Measurements from ENCODE around the gene SLC5A10.
"Not testable (repeated sequence)": the region's sequence is repeated elsewhere in the genome, so short reads cannot be mapped to it uniquely, and the experiment has no call there.

SLC5A10 gene

GRCh38 chr17:19017804-19018599, 66.0 kb downstream of the SLC5A10 start:
- Histone ChIP-seq H3K36me3 (ENCODE audit: control insufficient read depth in 4 of 4, insufficient read depth in 4 of 4, low read length in 3 of 4) (peaks cover 0 to 17% (median 4%) of the 10 kb centered on the region in 4 experiments), H3K27ac (ENCODE audit: insufficient read depth in 1 of 2, low read depth in 1 of 2, low read length in 2 of 2, poor library complexity in 1 of 2, severe bottlenecking in 2 of 2) (no peak overlapping the region), H3K4me1 (ENCODE audit: control extremely low read depth in 1 of 4, control insufficient read depth in 4 of 4, insufficient read depth in 4 of 4, low read length in 3 of 4) (no peaks in the 10 kb centered on the region), H3K4me3 (ENCODE audit: control insufficient read depth in 1 of 7, extremely low read depth in 1 of 7, insufficient read depth in 4 of 7, low read depth in 2 of 7, low read length in 6 of 7) (no peak overlapping the region), H3K27me3 (replicated peaks in 2 of 5; ENCODE audit: control insufficient read depth in 4 of 5, insufficient read depth in 5 of 5, low read length in 4 of 5) (no peaks in the 10 kb centered on the region), H3K9me3 (ENCODE audit: control extremely low read depth in 1 of 5, control insufficient read depth in 4 of 5, insufficient read depth in 2 of 5, low read depth in 1 of 5, low read length in 4 of 5) (no peaks in the 10 kb centered on the region)
- WGBS (ENCODE audit: insufficient coverage), result 98% methylated on average over 6 of the region's 16 CpGs
- DNase-seq, result no peak
- ChIA-PET CTCF (interaction anchor here (1.0 to 1.1 kb wide), 2 partner anchors 57 kb away, joined by 3 to 4 read pairs; no protein-coding TSS in a partner anchor), POLR2A (interaction anchor here (1.4 kb wide), 1 partner anchor 14 kb away, joined by 4 read pairs; the partner anchor contains the start of gene FAM83G)

GRCh38 chr17:19018600-19018950, 66.6 kb downstream of the SLC5A10 start:
- Histone ChIP-seq H3K27me3 (replicated peaks in 2 of 5; ENCODE audit: control insufficient read depth in 4 of 5, insufficient read depth in 5 of 5, low read length in 4 of 5) (no peaks in the 10 kb centered on the region), H3K36me3 (ENCODE audit: control insufficient read depth in 4 of 4, insufficient read depth in 4 of 4, low read length in 3 of 4) (peaks cover 0 to 20% (median 4%) of the 10 kb centered on the region in 4 experiments), H3K4me1 (ENCODE audit: control extremely low read depth in 1 of 4, control insufficient read depth in 4 of 4, insufficient read depth in 4 of 4, low read length in 3 of 4) (no peaks in the 10 kb centered on the region), H3K9me3 (ENCODE audit: control extremely low read depth in 1 of 5, control insufficient read depth in 4 of 5, insufficient read depth in 2 of 5, low read depth in 1 of 5, low read length in 4 of 5) (no peaks in the 10 kb centered on the region), H3K4me3 (ENCODE audit: control insufficient read depth in 1 of 7, extremely low read depth in 1 of 7, insufficient read depth in 4 of 7, low read depth in 2 of 7, low read length in 6 of 7) (no peak overlapping the region), H3K27ac (ENCODE audit: insufficient read depth in 1 of 2, low read depth in 1 of 2, low read length in 2 of 2, poor library complexity in 1 of 2, severe bottlenecking in 2 of 2) (no peak overlapping the region)
- POLR2A ChIA-PET, result interaction anchor here (1.4 kb wide), 1 partner anchor 14 kb away, joined by 4 read pairs; the partner anchor contains the start of gene FAM83G
- CTCF ChIA-PET, result interaction anchor here (1.1 kb wide), 1 partner anchor 58 kb away, joined by 4 read pairs; no protein-coding TSS in a partner anchor
- DNase-seq, result no peak
- WGBS (ENCODE audit: insufficient coverage), result 88% methylated on average over 4 of the region's 6 CpGs

- Histone ChIP-seq H3K9me3 (ENCODE audit: control extremely low read depth in 1 of 5, control insufficient read depth in 4 of 5, insufficient read depth in 2 of 5, low read depth in 1 of 5, low read length in 4 of 5) (no peaks in the 10 kb centered on the region), H3K27me3 (replicated peaks in 2 of 5; ENCODE audit: control insufficient read depth in 4 of 5, insufficient read depth in 5 of 5, low read length in 4 of 5) (no peaks in the 10 kb centered on the region), H3K27ac (ENCODE audit: insufficient read depth in 1 of 2, low read depth in 1 of 2, low read length in 2 of 2, poor library complexity in 1 of 2, severe bottlenecking in 2 of 2) (no peak overlapping the region), H3K4me3 (ENCODE audit: control insufficient read depth in 1 of 7, extremely low read depth in 1 of 7, insufficient read depth in 4 of 7, low read depth in 2 of 7, low read length in 6 of 7) (no peak overlapping the region), H3K36me3 (ENCODE audit: control insufficient read depth in 4 of 4, insufficient read depth in 4 of 4, low read length in 3 of 4) (peaks cover 0 to 27% (median 7%) of the 10 kb centered on the region in 4 experiments), H3K4me1 (ENCODE audit: control extremely low read depth in 1 of 4, control insufficient read depth in 4 of 4, insufficient read depth in 4 of 4, low read length in 3 of 4) (no peaks in the 10 kb centered on the region)
- DNase-seq, result no peak
- WGBS (ENCODE audit: insufficient coverage), result 92% methylated on average over 25 of the region's 27 CpGs
- ChIA-PET CTCF (interaction anchor here (1.1 kb wide), 1 partner anchor 58 kb away, joined by 4 read pairs; no protein-coding TSS in a partner anchor), POLR2A (interaction anchor here (1.4 kb wide), 1 partner anchor 15 kb away, joined by 4 read pairs; the partner anchor contains the start of gene FAM83G)
Measured at GRCh38 chr17:19019041-19019941, 67.3 kb downstream of the SLC5A10 start.

- no peak overlapping the region for H3K27ac ChIP-seq (ENCODE audit: insufficient read depth in 1 of 2, low read depth in 1 of 2, low read length in 2 of 2, poor library complexity in 1 of 2, severe bottlenecking in 2 of 2)
- H3K4me1 ChIP-seq (ENCODE audit: control extremely low read depth in 1 of 4, control insufficient read depth in 4 of 4, insufficient read depth in 4 of 4, low read length in 3 of 4), result no peaks in the 10 kb centered on the region
- ChIA-PET CTCF (no interaction called here), POLR2A (no interaction called here)
- H3K9me3 ChIP-seq (ENCODE audit: control extremely low read depth in 1 of 5, control insufficient read depth in 4 of 5, insufficient read depth in 2 of 5, low read depth in 1 of 5, low read length in 4 of 5), result no peaks in the 10 kb centered on the region
- H3K4me3 ChIP-seq (ENCODE audit: control insufficient read depth in 1 of 7, extremely low read depth in 1 of 7, insufficient read depth in 4 of 7, low read depth in 2 of 7, low read length in 6 of 7), result no peak overlapping the region
- H3K27me3 ChIP-seq (replicated peaks in 2 of 5; ENCODE audit: control insufficient read depth in 4 of 5, insufficient read depth in 5 of 5, low read length in 4 of 5), result no peaks in the 10 kb centered on the region
- H3K36me3 ChIP-seq (ENCODE audit: control insufficient read depth in 4 of 4, insufficient read depth in 4 of 4, low read length in 3 of 4), result peaks cover 0 to 29% (median 7%) of the 10 kb centered on the region in 4 experiments
- DNase-seq, result no peak
- 100% methylated on average over 2 of the region's 3 CpGs for whole genome bisulfite sequencing (ENCODE audit: insufficient coverage)
Measured at GRCh38 chr17:19020016-19020415, 68.1 kb downstream of the SLC5A10 start.

GRCh38 chr17:19021011-19021621, 69.2 kb downstream of the SLC5A10 start:
- CTCF ChIA-PET, result interaction anchor here (2.5 kb wide), 1 partner anchor 60 kb away, joined by 11 read pairs; no protein-coding TSS in a partner anchor
- POLR2A ChIA-PET, result interaction anchor here (0.6 kb wide), 1 partner anchor 20 kb away, joined by 3 read pairs; no protein-coding TSS in a partner anchor
- H3K9me3 ChIP-seq (ENCODE audit: control extremely low read depth in 1 of 5, control insufficient read depth in 4 of 5, insufficient read depth in 2 of 5, low read depth in 1 of 5, low read length in 4 of 5); H3K27ac ChIP-seq (ENCODE audit: insufficient read depth in 1 of 2, low read depth in 1 of 2, low read length in 2 of 2, poor library complexity in 1 of 2, severe bottlenecking in 2 of 2); DNase-seq; H3K4me3 ChIP-seq (ENCODE audit: control insufficient read depth in 1 of 7, extremely low read depth in 1 of 7, insufficient read depth in 4 of 7, low read depth in 2 of 7, low read length in 6 of 7); H3K27me3 ChIP-seq (replicated peaks in 2 of 5; ENCODE audit: control insufficient read depth in 4 of 5, insufficient read depth in 5 of 5, low read length in 4 of 5); H3K4me1 ChIP-seq (ENCODE audit: control extremely low read depth in 1 of 4, control insufficient read depth in 4 of 4, insufficient read depth in 4 of 4, low read length in 3 of 4): not testable (repeated sequence)
- 96% methylated on average over 5 of the region's 7 CpGs for WGBS (ENCODE audit: insufficient coverage)
- H3K36me3 ChIP-seq (ENCODE audit: control insufficient read depth in 4 of 4, insufficient read depth in 4 of 4, low read length in 3 of 4), result peaks cover 0 to 29% (median 7%) of the 10 kb centered on the region in 4 experiments

- 95% methylated on average over 23 of the region's 24 CpGs for WGBS (ENCODE audit: insufficient coverage)
- Histone ChIP-seq H3K9me3 (ENCODE audit: control extremely low read depth in 1 of 5, control insufficient read depth in 4 of 5, insufficient read depth in 2 of 5, low read depth in 1 of 5, low read length in 4 of 5) (no peaks in the 10 kb centered on the region), H3K4me1 (ENCODE audit: control extremely low read depth in 1 of 4, control insufficient read depth in 4 of 4, insufficient read depth in 4 of 4, low read length in 3 of 4) (no peaks in the 10 kb centered on the region), H3K27ac (ENCODE audit: insufficient read depth in 1 of 2, low read depth in 1 of 2, low read length in 2 of 2, poor library complexity in 1 of 2, severe bottlenecking in 2 of 2) (no peak overlapping the region), H3K36me3 (ENCODE audit: control insufficient read depth in 4 of 4, insufficient read depth in 4 of 4, low read length in 3 of 4) (peaks cover 0 to 29% (median 7%) of the 10 kb centered on the region in 4 experiments), H3K27me3 (replicated peaks in 2 of 5; ENCODE audit: control insufficient read depth in 4 of 5, insufficient read depth in 5 of 5, low read length in 4 of 5) (no peaks in the 10 kb centered on the region), H3K4me3 (ENCODE audit: control insufficient read depth in 1 of 7, extremely low read depth in 1 of 7, insufficient read depth in 4 of 7, low read depth in 2 of 7, low read length in 6 of 7) (no peak overlapping the region)
- DNase-seq, result no peak
- ChIA-PET POLR2A (no interaction called here), CTCF (interaction anchor here (1.4 to 2.5 kb wide), 2 partner anchors 10 to 61 kb away, joined by 7 to 11 read pairs; no protein-coding TSS in a partner anchor)
Measured at GRCh38 chr17:19021622-19022083, 69.7 kb downstream of the SLC5A10 start.

Data from common myeloid progenitor, CD34-positive (primary cell).